GM12878 (cell line): ENCODE data around the gene DPF3. TPM values are rescaled to one million over a fixed set of nuclear protein-coding genes. Genes with fewer than 3 reads are reported as not detected.
A peak's percentile ranks its signal among the peaks of the same experiment; 100 is the strongest.

Experiments
- BACH1 ChIP-seq: fragments of 450-650 bp; IDR thresholded peaks from 2 replicates; pipeline ENCODE4 v1.6.1; 2017; ENCODE audit warnings: mild to moderate bottlenecking, borderline replicate concordance
- CBX3 ChIP-seq: fragments of 200-600 bp; sonication (generic); IDR thresholded peaks from 2 replicates; pipeline ENCODE4 v1.6.1; 2016; ENCODE audit warnings: low read depth, borderline replicate concordance
- CHD2 ChIP-seq: IDR thresholded peaks from 2 replicates; pipeline ENCODE4 v1.6.1; 2011; ENCODE audit warnings: low read depth, low read length, improper control_type of control experiment, borderline replicate concordance
- E4F1 ChIP-seq: fragments of 450-650 bp; IDR thresholded peaks from 2 replicates; pipeline ENCODE4 v1.6.1; 2018; ENCODE audit warnings: borderline replicate concordance, mild to moderate bottlenecking; ENCODE audit not compliant: partially characterized antibody
- ETV6 ChIP-seq, 2 experiments: fragments of 450-650 bp in 1 of 2; IDR thresholded peaks in 1 of 2; conservative IDR thresholded peaks in 1 of 2; 2 replicates each; pipeline ENCODE4 v1.6.1; 2014; ENCODE audit warnings: antibody characterized with exemption in 1 of 2, borderline replicate concordance in 1 of 2, low read depth in 1 of 2, mild to moderate bottlenecking in 1 of 2, moderate library complexity in 1 of 2
- FOXK2 ChIP-seq: fragments of 450-650 bp; IDR thresholded peaks from 2 replicates; pipeline ENCODE4 v1.6.1; 2017; ENCODE audit warnings: mild to moderate bottlenecking, moderate library complexity
- GABPA ChIP-seq: IDR thresholded peaks from 2 replicates; pipeline ENCODE4 v1.6.1; 2014; ENCODE audit warnings: antibody characterized with exemption, low read depth, mild to moderate bottlenecking, inconsistent platforms
- KAT2A ChIP-seq: conservative IDR thresholded peaks from 2 replicates; pipeline ENCODE4 v1.6.1; 2011; ENCODE audit warnings: low read depth, low read length; ENCODE audit not compliant: control insufficient read depth
- KLF5 ChIP-seq: fragments of 450-650 bp; IDR thresholded peaks from 2 replicates; pipeline ENCODE4 v1.6.1; 2014; ENCODE audit warnings: mild to moderate bottlenecking; ENCODE audit not compliant: partially characterized antibody
- PBX3 ChIP-seq: IDR thresholded peaks from 2 replicates; pipeline ENCODE4 v1.6.1; 2011; ENCODE audit warnings: mild to moderate bottlenecking, low read depth, low read length, moderate library complexity; ENCODE audit not compliant: insufficient replicate concordance
- PML ChIP-seq: IDR thresholded peaks from 2 replicates; pipeline ENCODE4 v1.6.1; 2012; ENCODE audit warnings: low read length, inconsistent platforms
- POLR2A ChIP-seq: IDR thresholded peaks from 2 replicates; pipeline ENCODE4 v1.6.1; 2011; ENCODE audit warnings: low read depth, mild to moderate bottlenecking, low read length
- RCOR1 ChIP-seq: conservative IDR thresholded peaks from 2 replicates; pipeline ENCODE4 v1.6.1; 2012; ENCODE audit warnings: low read depth, low read length, improper control_type of control experiment
- REST ChIP-seq: IDR thresholded peaks from 2 replicates; pipeline ENCODE4 v1.6.1; 2012; ENCODE audit warnings: mild to moderate bottlenecking, low read depth, low read length
- SPI1 ChIP-seq: IDR thresholded peaks from 2 replicates; pipeline ENCODE4 v1.6.1; 2011; ENCODE audit warnings: low read depth, mild to moderate bottlenecking, low read length, moderate library complexity, borderline replicate concordance; ENCODE audit not compliant: insufficient read depth
- STAT3 ChIP-seq: IDR thresholded peaks from 2 replicates; pipeline ENCODE4 v1.6.1; 2011; ENCODE audit warnings: low read depth, low read length, improper control_type of control experiment
- TCF12 ChIP-seq: IDR thresholded peaks from 2 replicates; pipeline ENCODE4 v1.6.1; 2011; ENCODE audit warnings: low read depth, mild to moderate bottlenecking, low read length
- ZBED1 ChIP-seq: IDR thresholded peaks from 2 replicates; pipeline ENCODE4 v1.6.1; 2016; ENCODE audit warnings: borderline replicate concordance
- polyA plus RNA-seq, 11 experiments: library from polyadenylated mRNA; depleted of rRNA in 4 of 11; unstranded in 6 of 11; stranded (reverse) in 5 of 11; fragments of >200 nt; fragmentation: Nextera tagmentation in 4 of 11; fragmentation: Illumina TruSeq in 1 of 11; extraction: Ambion mirVana in 4 of 11; extraction: Trizol in 1 of 11; gene quantifications; 1 replicate in 1 of 11; 2 replicates in 10 of 11; pipeline versions ENCODE4 v1.2.1 to v1.2.3, GENCODE V29; 2011 to 2016; ENCODE audit warnings: inconsistent platforms in 2 of 11, missing spikeins in 2 of 11, low read depth in 1 of 11
- total RNA-seq, 4 experiments: library from RNA; depleted of rRNA in 3 of 4; stranded (reverse); fragments of >200 nt in 3 of 4; fragmentation: Illumina TruSeq in 1 of 4; extraction: Trizol in 1 of 4; gene quantifications; 2 replicates each; pipeline versions ENCODE4 v1.2.1 to v1.2.3, GENCODE V29; 2013 to 2021
- TF ChIP-seq, protein P1 (sequence below): IDR thresholded peaks from 2 replicates; pipeline ENCODE4 v1.6.1; 2011; ENCODE audit warnings: borderline replicate concordance, low read depth, mild to moderate bottlenecking, moderate library complexity, mixed read lengths, low read length; ENCODE audit not compliant: insufficient read depth; ENCODE audit errors: extremely low read length

Gene DPF3
- total and polyA plus RNA-seq, 10 of the 15 experiments (the other 5 are each of a cell fraction or from before 2014, with no cell fraction given): 0.69 to 8.0 (median 2.2) TPM

DNA sequence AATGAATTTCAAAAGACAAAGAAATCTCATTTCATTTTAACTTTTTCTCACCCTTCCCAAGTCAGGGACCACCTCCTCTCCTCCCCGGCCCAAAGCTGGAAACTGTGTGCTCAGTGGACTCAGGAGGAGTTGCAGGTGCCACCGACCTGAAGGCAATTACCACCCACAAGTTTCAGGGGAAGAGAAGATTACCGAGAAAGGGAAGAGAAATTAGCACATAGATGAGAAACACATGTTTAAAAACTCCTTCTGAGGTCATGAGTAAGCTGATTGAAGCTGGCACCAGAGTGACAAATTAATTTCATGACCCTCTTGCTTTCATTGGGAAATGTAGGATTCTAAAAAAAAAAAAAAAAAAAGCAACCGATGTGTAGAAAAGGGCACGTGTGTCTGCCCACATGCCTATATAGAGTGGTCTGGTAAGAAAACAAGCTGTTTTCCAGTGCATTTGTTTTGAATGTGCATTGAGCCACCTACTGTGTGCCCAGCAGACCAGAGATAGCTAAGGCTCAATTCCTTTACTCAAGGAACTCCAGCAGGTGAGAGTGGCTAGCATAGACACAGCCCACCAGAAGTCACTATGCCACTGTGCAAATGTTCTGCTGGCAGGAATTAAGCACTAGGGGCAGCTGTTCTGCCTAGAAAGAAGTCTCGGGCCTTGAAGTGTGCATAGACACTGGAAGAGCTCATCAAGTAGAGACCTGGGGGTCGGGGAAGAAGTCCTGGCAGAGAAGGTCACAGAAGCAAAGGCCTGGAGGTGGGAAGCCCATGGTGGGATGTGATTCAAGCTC, 30.5 kb downstream of the DPF3 start (continued):
- TF ChIP-seq, protein P1, sequence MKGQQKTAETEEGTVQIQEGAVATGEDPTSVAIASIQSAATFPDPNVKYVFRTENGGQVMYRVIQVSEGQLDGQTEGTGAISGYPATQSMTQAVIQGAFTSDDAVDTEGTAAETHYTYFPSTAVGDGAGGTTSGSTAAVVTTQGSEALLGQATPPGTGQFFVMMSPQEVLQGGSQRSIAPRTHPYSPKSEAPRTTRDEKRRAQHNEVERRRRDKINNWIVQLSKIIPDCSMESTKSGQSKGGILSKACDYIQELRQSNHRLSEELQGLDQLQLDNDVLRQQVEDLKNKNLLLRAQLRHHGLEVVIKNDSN: no peak
- TF ChIP-seq ZBED1: no peak
- TF ChIP-seq PML: no peak
- TF ChIP-seq PBX3: no peak
- TF ChIP-seq STAT3: no peak
- no peak for TF ChIP-seq CHD2
- no peak for TF ChIP-seq GABPA
- no peak for TF ChIP-seq E4F1
- no peak for TF ChIP-seq POLR2A
- no peak for TF ChIP-seq KLF5
- TF ChIP-seq CBX3: no peak
- no peak for TF ChIP-seq KAT2A
- TF ChIP-seq REST: no peak
- TF ChIP-seq FOXK2: no peak
- TF ChIP-seq TCF12: peak; percentile 50; the same call in 1 of the 2 replicates
- no peak for TF ChIP-seq RCOR1
- no peak for TF ChIP-seq ETV6 (conservative IDR thresholded peaks at IDR 0.05 in 1 of 2, IDR thresholded peaks at IDR 0.05 in 1 of 2; ENCODE audit: borderline replicate concordance in 1 of 2, low read depth in 1 of 2)
- TF ChIP-seq BACH1: no peak
- TF ChIP-seq SPI1: peak; percentile 64; the same call in 1 of the 2 replicates
